ENCODE data around the gene ANKRD42.

ANKRD42 gene

DNA sequence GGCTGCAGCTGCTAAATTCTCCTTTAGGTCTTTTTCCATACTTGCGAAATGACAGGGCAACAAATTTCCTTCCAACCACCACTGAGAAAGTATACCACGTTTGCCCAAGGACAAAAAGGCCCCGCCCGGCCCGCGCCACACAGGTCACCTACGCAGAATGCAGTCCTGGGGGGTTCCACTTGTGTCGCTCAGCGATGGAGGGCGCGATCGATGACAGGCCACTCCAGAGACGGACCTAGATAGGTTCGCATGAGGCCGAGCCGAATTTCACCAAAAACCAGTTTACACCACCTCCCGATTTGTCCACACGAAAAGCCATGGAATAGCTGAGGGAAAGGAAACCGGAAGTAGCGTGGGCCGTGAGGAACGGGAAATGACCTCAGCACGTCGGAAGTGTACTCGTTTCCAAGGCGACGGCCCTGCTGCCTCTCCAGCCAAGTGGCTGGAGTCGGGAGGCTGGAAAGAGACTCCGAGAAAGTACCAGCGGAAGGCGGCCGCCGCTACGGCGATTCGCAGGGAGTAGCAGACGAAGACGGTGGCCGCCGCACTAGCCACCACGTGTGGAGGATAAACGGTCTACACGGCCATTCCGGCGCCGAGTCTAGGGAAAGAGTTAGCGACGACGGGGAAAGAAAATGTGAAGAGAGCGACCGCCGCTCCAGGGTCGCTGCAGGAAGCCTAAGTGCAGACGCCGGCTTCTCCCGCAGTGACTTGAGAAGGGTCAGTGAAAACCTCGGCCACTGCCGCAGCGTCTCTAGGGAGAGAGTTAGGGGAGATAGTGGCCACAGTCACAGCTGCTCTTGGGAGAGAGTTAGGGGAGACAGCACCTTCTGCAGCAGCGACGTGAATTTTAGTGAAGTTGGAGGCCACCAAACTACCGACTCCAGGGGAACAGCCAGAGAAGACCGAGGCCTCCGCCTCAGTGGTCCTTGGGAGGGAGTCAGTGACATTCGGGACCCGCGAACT is at the start of gene ANKRD42:
Gene ANKRD42, plus strand, starts transcription at position 398 of the 966 bp plus-strand sequence. CDS start 959 bp downstream, outside the sequence.
- Mint-ChIP-seq H3K4me3 (peak within 1 kb of the TSS; percentile 99), H3K36me3 (ENCODE audit: low read depth) (peaks cover 18% of the 10 kb centered on the region), H3K27ac (peak within 1 kb of the TSS; percentile 95), H3K4me1 (ENCODE audit: low read depth) (peaks cover 22% of the 10 kb centered on the region), H3K27me3 (ENCODE audit: low read depth) (no peaks in the 10 kb centered on the region), H3K9me3 (no peaks in the 10 kb centered on the region)
- peak; percentile 89 for DNase-seq (ENCODE audit: low spot score)

DNA sequence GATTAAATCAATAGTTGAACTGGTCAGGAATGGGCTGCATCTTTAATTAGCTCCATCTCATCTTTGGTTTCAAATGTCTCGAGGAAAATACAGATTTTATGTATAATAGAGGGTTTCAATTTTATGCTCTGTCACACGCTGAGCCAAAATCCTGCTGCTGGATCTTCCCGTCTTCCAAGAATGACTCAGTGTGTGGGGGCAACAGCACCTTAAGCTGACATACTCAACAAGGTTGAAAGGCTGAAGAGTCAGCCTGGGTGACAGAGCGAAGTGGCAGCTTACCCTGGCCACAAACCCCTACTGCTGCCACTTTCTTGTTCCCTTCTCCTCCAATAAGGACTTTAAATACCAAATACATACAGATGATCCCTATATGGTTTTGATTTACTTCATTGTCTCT is 45.6 kb upstream of the ANKRD42 start:
- H3K27ac Mint-ChIP-seq: no peak overlapping the region
- H3K36me3 Mint-ChIP-seq (ENCODE audit: low read depth): no peaks in the 10 kb centered on the region
- H3K4me3 Mint-ChIP-seq: no peak overlapping the region
- no peaks in the 10 kb centered on the region for H3K9me3 Mint-ChIP-seq
- H3K4me1 Mint-ChIP-seq (ENCODE audit: low read depth): peaks cover 7% of the 10 kb centered on the region
- DNase-seq (ENCODE audit: low spot score): no peak
- H3K27me3 Mint-ChIP-seq (ENCODE audit: low read depth): peaks cover 3% of the 10 kb centered on the region

DNA sequence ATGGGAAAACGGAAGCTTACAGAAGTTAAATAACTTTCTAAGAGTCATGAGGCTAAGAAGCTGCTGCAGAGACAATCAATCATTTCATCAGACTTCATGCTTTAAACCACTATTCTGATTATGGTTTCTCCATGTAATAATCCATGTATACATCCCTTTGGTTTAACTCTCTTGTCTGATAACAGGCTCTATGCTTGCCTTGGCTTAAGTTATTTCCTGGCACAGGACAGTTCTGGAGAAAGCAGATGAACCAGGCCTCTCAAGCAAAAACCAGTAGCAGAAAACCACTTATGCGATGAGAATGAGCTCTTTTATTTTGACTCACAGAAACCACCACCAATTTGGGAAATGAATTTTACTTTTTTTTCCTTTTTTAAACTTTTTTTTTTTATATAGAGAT is 43.1 kb upstream of the ANKRD42 start:
- no peaks in the 10 kb centered on the region for H3K27me3 Mint-ChIP-seq (ENCODE audit: low read depth)
- no peaks in the 10 kb centered on the region for H3K36me3 Mint-ChIP-seq (ENCODE audit: low read depth)
- H3K4me3 Mint-ChIP-seq: no peak overlapping the region
- no peaks in the 10 kb centered on the region for H3K9me3 Mint-ChIP-seq
- H3K4me1 Mint-ChIP-seq (ENCODE audit: low read depth): peaks cover 15% of the 10 kb centered on the region
- DNase-seq (ENCODE audit: low spot score): no peak
- H3K27ac Mint-ChIP-seq: no peak overlapping the region

DNA sequence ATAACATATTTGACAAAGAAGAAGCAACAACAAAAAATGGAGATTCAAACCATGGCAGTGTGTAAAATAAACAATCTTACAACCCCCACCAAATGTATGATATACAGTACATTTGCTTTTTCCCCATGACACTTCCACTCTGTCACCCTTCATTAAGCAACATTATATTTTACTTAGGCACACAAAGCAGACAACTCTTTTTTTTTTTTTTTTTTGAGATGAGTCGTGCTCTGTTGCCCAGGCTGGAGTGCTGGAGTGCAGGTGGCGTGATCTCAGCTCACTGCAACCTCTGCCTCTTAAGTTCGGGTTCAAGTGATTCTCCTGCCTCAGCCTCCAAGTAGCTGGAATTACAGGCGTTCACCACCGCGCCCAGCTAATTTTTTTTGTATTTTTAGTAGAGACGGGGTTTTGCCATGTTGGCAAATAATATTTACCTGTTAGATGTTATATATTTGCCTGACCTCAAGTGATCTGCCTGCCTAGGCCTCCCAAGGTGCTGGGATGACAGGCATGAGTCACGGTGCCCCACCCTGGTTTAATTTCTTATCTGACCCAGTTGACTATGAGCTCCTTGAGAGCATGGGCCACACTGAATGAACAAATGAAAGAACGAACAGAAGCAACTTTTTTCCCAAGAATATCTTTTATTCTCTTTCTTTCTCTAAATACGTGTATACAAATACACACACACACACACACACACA is 42.1 kb upstream of the ANKRD42 start:
- no peak for DNase-seq (ENCODE audit: low spot score)
- Mint-ChIP-seq H3K4me3 (no peak overlapping the region), H3K36me3 (ENCODE audit: low read depth) (no peaks in the 10 kb centered on the region), H3K27ac (no peak overlapping the region), H3K4me1 (ENCODE audit: low read depth) (peaks cover 18% of the 10 kb centered on the region), H3K27me3 (ENCODE audit: low read depth) (no peaks in the 10 kb centered on the region), H3K9me3 (no peaks in the 10 kb centered on the region)

DNA sequence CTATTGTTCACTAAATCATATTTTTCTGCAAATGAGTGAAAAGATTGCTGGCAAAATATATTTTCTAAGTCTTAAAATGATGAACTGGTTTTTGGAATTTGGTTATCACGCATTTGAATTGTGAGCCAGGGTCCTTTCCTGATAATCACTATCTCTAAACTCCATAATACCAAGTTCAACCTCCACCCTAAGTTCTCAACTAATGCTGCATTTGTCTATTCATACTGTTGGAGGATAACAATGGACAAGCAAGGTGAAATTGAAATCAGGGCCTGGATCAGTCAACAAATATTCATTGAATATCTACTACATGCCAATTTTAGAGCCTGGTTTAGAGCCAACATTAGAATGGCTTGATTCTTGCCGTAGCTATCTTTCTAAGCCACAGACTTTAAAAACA is 41.2 kb upstream of the ANKRD42 start:
- Mint-ChIP-seq H3K36me3 (ENCODE audit: low read depth) (peaks cover 3% of the 10 kb centered on the region), H3K4me1 (ENCODE audit: low read depth) (peaks cover 17% of the 10 kb centered on the region), H3K9me3 (no peaks in the 10 kb centered on the region), H3K27me3 (ENCODE audit: low read depth) (no peaks in the 10 kb centered on the region), H3K4me3 (no peak overlapping the region), H3K27ac (no peak overlapping the region)
- no peak for DNase-seq (ENCODE audit: low spot score)

DNA sequence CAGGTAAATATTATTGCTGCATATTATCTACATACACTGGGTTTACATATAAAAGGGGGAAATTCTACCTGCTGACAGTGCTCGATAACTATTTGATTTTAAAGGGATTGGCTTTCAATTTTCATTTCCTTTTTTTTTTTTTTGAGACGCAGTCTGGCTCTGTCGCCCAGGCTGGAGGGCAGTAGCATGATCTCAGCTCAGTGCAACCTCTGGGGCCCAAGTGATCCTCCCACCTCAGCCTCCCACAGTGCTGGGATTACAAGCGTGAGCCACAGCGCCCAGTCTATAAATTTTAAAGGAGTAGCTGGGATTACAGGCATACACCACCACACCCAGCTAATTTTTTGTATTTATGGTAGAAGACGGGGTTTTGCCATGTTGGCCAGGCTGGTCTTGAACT is 39.7 kb upstream of the ANKRD42 start:
- no peak overlapping the region for H3K4me3 Mint-ChIP-seq
- H3K9me3 Mint-ChIP-seq: no peaks in the 10 kb centered on the region
- peaks cover 16% of the 10 kb centered on the region for H3K36me3 Mint-ChIP-seq (ENCODE audit: low read depth)
- no peak overlapping the region for H3K27ac Mint-ChIP-seq
- peaks cover 17% of the 10 kb centered on the region for H3K4me1 Mint-ChIP-seq (ENCODE audit: low read depth)
- no peak for DNase-seq (ENCODE audit: low spot score)
- no peaks in the 10 kb centered on the region for H3K27me3 Mint-ChIP-seq (ENCODE audit: low read depth)

DNA sequence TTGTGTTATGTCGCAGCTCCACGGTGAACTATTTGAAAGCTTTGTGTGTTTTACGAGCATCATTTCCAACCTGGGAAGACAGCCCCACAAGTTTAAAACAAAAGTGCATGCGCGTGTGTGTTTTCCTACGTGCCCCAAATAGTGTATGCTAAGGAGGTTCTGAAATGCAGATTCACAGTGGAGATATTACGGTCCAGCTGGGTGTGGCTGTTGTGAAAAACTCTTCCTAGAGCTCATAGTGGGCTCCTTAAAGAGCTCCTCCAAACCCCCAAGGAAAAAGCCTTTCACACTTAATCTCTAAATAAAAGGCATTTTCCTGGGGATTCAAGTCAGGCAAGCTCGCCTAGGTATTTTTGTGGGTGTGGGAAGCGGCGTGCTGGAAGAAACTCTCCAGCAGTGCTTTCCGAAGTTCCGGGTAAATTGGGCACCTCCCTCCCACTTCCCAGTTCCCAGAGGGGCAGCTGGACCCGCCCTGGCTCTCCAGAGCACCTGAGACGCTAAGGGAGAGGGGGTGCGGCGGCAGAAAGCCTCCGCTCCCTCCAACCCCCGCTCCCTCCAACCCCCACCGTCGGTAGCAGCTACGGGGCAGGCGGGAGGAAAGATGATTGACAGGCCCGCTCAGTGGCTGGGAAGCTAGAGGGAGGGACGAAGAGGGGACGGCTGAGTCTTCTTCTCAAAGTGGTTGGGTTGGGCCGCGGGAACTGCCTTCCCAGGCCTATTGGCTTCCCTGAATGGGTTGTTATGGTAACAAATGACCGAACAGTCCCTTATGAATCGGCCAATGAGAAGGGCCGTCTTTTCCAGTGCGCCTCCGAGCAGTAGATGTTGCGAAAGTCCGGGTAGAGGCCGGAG is 37.1 kb upstream of the ANKRD42 start:
- H3K36me3 Mint-ChIP-seq (ENCODE audit: low read depth): peaks cover 40% of the 10 kb centered on the region

DNA sequence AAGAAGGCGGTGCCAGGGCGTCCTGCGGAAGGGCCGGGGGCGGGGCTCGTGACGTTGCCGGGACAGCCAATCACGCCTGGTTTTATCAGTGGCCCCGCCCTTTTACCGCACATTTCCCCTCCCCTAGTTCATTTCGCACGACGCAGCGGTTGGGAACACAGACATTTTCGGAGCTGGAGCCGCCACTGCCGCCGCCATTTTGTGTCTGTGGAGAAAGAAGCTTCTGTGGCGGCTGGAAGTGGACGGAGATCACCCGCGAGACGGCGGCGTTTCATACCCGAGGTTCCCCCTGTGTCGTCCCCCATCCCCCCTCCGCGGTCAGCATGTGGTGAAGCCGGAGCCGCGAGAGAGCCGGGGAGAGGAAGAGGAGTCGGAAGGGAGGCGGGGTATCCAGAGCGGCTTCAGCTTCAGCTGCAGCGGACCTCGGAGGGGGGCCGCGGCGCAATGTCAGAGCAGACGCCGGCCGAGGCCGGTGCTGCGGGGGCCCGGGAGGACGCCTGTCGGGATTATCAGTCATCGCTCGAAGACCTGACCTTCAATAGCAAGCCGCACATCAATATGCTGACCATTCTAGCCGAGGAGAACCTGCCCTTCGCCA is 36.4 kb upstream of the ANKRD42 start, which contains the start of gene PCF11:
Gene PCF11, plus strand, starts transcription at position 136 of the 598 bp plus-strand sequence. Its CDS starts 309 bp downstream, at position 445.
- peaks cover 48% of the 10 kb centered on the region for H3K36me3 Mint-ChIP-seq (ENCODE audit: low read depth)
- H3K9me3 Mint-ChIP-seq: no peaks in the 10 kb centered on the region
- no peaks in the 10 kb centered on the region for H3K27me3 Mint-ChIP-seq (ENCODE audit: low read depth)
- peak within 1 kb of the TSS; percentile 100 for H3K27ac Mint-ChIP-seq
- DNase-seq (ENCODE audit: low spot score): no peak
- peak within 1 kb of the TSS; percentile 100 for H3K4me3 Mint-ChIP-seq
- H3K4me1 Mint-ChIP-seq (ENCODE audit: low read depth): peaks cover 34% of the 10 kb centered on the region

More for the DNA sequence above, 37.1 kb upstream of the ANKRD42 start:
- Mint-ChIP-seq H3K27me3 (ENCODE audit: low read depth) (no peaks in the 10 kb centered on the region), H3K27ac (peak overlapping the region; percentile 100), H3K4me1 (ENCODE audit: low read depth) (peaks cover 26% of the 10 kb centered on the region), H3K9me3 (no peaks in the 10 kb centered on the region), H3K4me3 (peak overlapping the region; percentile 100)
- peak; percentile 96 for DNase-seq (ENCODE audit: low spot score)

DNA sequence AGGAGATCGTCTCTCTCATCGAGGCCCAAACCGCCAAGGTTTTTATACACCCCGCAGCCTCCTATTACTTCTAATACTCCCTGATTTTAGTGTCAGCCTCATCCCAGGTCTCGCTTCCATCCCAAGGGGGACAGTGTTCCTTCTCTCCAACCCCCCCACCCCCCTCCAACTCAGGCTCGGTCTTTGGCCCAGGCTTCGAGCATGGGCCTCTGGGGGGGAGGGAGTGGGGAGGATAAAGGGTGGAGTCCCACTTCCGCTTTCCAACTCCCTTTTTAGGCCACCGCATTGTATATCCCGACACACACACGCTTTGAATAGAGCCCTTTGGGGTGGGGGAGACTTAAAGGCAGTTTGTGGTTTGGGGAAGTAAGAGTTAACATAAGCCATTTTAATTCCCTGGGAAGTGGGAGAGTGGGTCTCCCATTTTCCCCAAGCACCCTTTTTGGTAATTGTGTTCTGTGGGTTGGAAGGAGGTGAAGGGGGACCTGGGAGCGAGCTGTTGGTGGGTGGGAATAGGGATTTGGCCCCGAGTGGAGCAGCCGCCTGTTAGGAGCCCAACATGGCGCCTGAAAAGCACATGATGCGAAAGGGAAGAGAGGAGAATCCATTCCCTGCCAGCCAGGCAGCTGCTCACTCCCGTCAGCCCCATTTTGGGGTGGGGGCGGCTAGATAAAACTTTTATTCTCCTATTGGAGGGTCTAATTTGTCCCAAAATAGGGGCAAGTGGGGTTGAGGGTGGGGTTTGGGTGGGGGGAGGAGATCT is 35.7 kb upstream of the ANKRD42 start:
- Mint-ChIP-seq H3K27me3 (ENCODE audit: low read depth) (no peaks in the 10 kb centered on the region), H3K27ac (peak overlapping the region; percentile 100), H3K9me3 (no peaks in the 10 kb centered on the region), H3K4me1 (ENCODE audit: low read depth) (peaks cover 39% of the 10 kb centered on the region), H3K36me3 (ENCODE audit: low read depth) (peaks cover 49% of the 10 kb centered on the region), H3K4me3 (peak overlapping the region; percentile 100)
- peak; percentile 51 for DNase-seq (ENCODE audit: low spot score)

DNA sequence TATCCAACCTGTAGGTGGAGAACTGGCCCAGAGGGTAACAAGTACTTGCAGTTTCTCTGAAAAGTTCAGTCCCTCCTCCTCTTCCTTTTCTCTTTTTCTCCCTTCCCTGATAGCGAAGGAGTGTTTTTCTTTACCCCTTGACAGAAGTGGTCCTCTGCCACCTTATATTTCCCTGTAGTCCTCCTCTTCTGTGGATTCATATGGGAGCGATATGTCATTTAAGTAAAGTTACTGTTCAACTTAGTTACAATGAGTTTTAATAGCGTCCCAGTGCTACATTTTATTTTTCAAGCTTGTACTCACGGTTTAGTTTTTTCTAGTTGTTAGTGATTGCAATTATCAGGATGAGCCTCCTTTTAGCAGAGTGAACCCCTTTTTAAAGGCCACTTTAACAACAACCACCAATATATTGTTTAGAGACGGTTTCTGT is 35.1 kb upstream of the ANKRD42 start:
- peaks cover 49% of the 10 kb centered on the region for H3K36me3 Mint-ChIP-seq (ENCODE audit: low read depth)
- peaks cover 38% of the 10 kb centered on the region for H3K4me1 Mint-ChIP-seq (ENCODE audit: low read depth)
- peak overlapping the region; percentile 100 for H3K4me3 Mint-ChIP-seq
- no peaks in the 10 kb centered on the region for H3K9me3 Mint-ChIP-seq
- no peak for DNase-seq (ENCODE audit: low spot score)
- H3K27me3 Mint-ChIP-seq (ENCODE audit: low read depth): no peaks in the 10 kb centered on the region
- H3K27ac Mint-ChIP-seq: peak overlapping the region; percentile 100

DNA sequence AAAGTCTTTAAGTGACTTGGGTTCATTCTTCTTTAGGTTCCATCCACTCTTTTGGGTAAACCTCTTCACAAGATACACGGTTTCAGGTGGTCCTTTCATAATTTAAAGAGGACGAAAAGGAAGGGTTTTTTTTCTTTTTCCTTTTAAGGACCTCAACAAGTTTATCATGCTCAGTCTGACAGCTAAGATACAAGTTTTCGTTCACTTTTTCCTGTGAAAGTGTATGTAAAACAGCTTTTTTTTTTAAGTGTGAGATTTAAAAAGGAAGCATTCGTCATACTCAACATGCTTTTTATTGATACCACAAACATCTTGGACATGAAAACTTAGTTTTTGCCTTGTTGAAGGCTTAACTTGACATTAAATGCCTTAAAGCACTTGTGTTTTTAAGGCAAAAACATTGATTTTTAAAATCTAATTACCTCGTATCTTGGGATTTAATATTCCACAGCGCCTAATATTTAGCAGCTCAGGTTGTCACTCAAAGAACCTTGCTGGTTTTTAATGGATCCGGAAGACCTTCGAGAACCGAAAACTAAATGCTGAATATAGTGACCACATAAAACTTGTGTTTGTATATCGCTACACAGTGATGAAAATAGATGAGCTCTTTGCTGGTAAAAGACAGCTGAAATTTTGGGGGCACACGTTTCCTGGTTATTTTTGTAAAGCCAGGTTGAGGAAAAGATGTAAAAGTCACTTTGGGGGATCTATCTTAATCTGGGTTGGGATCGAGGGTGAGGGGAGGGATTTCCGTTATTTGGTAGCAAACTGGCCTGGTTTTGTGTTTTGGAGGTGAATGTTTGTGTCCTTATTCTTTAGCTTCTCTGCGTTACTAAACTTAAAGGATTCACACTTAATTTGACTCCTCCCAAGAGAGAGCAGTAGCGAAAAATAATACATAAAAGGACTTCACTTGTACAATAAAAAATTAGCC is 34.3 kb upstream of the ANKRD42 start:
- no peak for DNase-seq (ENCODE audit: low spot score)
- peaks cover 40% of the 10 kb centered on the region for H3K4me1 Mint-ChIP-seq (ENCODE audit: low read depth)
- no peaks in the 10 kb centered on the region for H3K9me3 Mint-ChIP-seq
- H3K27ac Mint-ChIP-seq: peak overlapping the region; percentile 100
- peak overlapping the region; percentile 100 for H3K4me3 Mint-ChIP-seq
- H3K36me3 Mint-ChIP-seq (ENCODE audit: low read depth): peaks cover 55% of the 10 kb centered on the region
- H3K27me3 Mint-ChIP-seq (ENCODE audit: low read depth): no peaks in the 10 kb centered on the region
